Ishikawa (cell line): Measurements from ENCODE around the gene MRGPRF.

Experiments
- CREB1 ChIP-seq: IDR thresholded peaks from 2 replicates; pipeline ENCODE4 v1.6.1; 2012; ENCODE audit warnings: low read depth
- EP300 ChIP-seq: IDR thresholded peaks from 2 replicates; pipeline ENCODE4 v1.6.1; 2012; ENCODE audit warnings: borderline replicate concordance
- RAD21 ChIP-seq: IDR thresholded peaks from 2 replicates; pipeline ENCODE4 v1.6.1; 2012; ENCODE audit warnings: low read depth
- TF ChIP-seq, protein P1 (sequence below): IDR thresholded peaks from 2 replicates; pipeline ENCODE4 v1.6.1; 2012; ENCODE audit warnings: low read depth, mild to moderate bottlenecking
- TF ChIP-seq, protein P2 (sequence below): IDR thresholded peaks from 2 replicates; pipeline ENCODE4 v1.6.1; 2012

DNA sequence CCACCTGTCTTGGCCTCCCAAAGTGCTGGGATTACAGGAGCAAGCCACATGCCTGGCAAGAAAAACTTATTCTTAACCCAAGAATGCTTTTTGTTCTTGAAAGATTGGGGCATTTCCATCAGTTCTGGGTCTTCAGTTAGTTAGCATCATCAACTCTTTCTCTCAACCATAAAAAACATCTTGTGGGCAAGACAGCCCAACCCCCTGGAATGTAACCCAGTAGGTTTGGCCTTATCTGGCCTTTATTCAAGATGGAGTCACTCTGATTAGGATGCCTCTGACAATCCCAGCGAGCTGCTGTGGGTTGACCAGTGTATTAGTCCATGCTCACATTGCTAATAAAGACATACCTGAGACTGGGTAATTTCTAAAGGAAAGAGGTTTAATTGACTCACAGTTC, 26.5 kb upstream of the MRGPRF start:
- TF ChIP-seq, protein P1, sequence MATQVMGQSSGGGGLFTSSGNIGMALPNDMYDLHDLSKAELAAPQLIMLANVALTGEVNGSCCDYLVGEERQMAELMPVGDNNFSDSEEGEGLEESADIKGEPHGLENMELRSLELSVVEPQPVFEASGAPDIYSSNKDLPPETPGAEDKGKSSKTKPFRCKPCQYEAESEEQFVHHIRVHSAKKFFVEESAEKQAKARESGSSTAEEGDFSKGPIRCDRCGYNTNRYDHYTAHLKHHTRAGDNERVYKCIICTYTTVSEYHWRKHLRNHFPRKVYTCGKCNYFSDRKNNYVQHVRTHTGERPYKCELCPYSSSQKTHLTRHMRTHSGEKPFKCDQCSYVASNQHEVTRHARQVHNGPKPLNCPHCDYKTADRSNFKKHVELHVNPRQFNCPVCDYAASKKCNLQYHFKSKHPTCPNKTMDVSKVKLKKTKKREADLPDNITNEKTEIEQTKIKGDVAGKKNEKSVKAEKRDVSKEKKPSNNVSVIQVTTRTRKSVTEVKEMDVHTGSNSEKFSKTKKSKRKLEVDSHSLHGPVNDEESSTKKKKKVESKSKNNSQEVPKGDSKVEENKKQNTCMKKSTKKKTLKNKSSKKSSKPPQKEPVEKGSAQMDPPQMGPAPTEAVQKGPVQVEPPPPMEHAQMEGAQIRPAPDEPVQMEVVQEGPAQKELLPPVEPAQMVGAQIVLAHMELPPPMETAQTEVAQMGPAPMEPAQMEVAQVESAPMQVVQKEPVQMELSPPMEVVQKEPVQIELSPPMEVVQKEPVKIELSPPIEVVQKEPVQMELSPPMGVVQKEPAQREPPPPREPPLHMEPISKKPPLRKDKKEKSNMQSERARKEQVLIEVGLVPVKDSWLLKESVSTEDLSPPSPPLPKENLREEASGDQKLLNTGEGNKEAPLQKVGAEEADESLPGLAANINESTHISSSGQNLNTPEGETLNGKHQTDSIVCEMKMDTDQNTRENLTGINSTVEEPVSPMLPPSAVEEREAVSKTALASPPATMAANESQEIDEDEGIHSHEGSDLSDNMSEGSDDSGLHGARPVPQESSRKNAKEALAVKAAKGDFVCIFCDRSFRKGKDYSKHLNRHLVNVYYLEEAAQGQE: no peak
- TF ChIP-seq, protein P2, sequence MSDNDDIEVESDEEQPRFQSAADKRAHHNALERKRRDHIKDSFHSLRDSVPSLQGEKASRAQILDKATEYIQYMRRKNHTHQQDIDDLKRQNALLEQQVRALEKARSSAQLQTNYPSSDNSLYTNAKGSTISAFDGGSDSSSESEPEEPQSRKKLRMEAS: no peak
- no peak for TF ChIP-seq RAD21
- no peak for TF ChIP-seq CREB1
- TF ChIP-seq EP300: no peak
